Measurements from ENCODE around the gene RANBP17.

GRCh38 chr5:170937914-170938313 is 76.1 kb downstream of the RANBP17 start:
- TF ChIP-seq CTCF (IDR thresholded peaks at IDR 0.05; ENCODE audit: insufficient read depth, low read length) (no peak), POLR2AphosphoS5 (IDR thresholded peaks at IDR 0.05; ENCODE audit: low read depth) (no peak), REST (IDR thresholded peaks at IDR 0.05; ENCODE audit: insufficient replicate concordance, low read depth) (no peak)

Data from HL-60 (cell line).